T-helper 1 cell treated with Interleukin-12 subunit alpha and Interleukin-12 subunit beta and Interleukin-4 antibody, amounts not matched to agents 30 ng/mL and 1 ng/mL, for 36 hours (primary cell): Measurements from ENCODE around the gene AQP7. TPM values are rescaled to one million over a fixed set of nuclear protein-coding genes. Genes with fewer than 3 reads are reported as not detected.
"Not testable (repeated sequence)": the region's sequence is repeated elsewhere in the genome, so short reads cannot be mapped to it uniquely, and the experiment has no call there.

ENCODE experiments used
- intact Hi-C: fragments of 100-400 bp; cut with micrococcal nuclease; formaldehyde crosslinking; loops from one replicate; pipeline ENCODE4 v1.15.1; 2024
- total RNA-seq: library from RNA; stranded (reverse); gene quantifications from 2 replicates; pipeline ENCODE4 v1.2.3, GENCODE V29; 2022

AQP7 gene
- total RNA-seq, 1 donor from 2014 or later = 0.27 TPM

DNA sequence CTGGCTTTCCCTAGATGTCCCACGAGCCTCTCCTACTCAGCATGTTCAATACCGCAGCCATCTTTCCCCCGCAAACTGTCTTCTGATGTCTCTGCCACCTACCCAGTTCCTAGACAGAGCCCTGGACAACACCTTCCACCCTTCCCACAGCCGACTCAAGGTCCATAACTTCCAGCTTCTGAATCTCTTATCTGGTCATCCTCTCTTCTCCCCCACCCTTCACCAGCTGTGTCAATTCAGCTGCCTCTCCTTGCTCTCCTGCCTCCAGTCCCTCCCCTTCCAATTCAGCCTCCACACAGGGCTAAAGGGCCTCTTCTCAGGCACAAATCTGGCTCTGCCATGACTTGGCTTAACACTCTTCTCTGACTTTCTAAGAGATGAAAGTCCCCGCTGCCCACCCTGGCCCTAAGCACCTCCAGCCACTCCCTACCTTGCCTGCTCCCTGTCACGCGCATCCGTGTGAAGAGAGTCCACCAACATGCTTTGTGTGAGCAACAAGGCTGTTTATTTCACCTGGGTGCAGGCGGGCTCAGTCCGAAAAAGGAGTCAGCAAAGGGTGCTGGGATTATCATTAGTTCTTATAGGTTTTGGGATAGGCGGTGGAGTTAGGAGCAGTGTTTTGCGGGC, 25.2 kb downstream of the AQP7 start:
- intact Hi-C loops = loop anchor here (5.0 kb wide), 2 partner anchors 140 to 345 kb away; no protein-coding TSS in a partner anchor

DNA sequence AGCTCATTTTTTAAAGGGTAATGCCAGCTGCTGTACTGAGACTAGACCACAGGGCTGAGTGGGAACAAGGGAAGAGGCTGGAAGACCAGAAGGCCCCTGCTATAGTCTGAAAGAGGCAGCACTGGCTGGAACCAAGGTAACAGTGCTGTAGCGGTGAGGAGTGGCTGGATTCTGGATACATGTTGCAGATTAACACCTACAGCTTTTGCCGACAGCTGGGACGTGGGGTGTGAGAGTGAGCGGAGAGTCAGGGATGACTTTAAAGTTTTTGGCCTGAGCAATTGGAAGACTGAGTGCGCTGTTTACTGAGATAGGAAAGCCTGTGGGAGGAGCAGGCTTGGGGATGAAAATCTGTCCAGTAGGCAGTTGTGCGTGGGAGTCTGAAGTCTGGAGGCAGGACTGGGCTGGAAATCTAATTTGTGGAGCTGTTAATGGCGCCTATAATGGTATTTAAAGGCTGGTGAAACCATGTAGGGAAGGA, 26.5 kb downstream of the AQP7 start:
- intact Hi-C loops = loop anchor here (1.0 to 5.0 kb wide), 9 partner anchors 39 to 346 kb away; partner anchors contain the start of gene NOL6

DNA sequence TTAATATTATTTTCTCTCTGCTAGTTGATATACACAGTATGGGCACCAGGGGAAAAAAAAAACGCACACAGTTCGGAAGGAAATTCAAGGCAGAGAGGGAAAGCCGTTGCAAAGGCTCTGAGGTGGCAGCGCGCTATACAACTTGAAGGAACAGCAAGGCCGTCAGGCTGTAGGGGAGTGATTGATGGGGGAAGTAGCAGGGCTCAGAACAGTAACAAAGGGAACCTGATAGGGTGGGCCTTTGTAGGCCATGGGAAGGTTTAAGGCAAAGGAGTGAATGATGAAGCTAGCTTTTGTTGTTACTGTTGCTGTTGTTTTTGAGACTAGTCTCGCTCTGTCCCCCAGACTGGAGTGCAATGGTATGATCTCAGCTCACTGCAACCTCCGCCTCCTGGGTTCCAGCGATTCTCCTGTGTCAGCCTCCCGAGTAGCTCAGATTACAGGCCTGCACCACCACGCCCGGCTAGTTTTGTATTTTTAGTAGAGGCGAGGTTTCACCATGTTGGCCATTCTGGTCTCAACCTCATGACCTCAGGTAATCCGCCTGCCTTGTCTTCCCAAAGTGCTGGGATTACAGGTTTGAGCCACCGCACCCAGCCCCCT, 27.0 kb downstream of the AQP7 start:
- intact Hi-C loops = loop anchor here (1.0 to 5.0 kb wide), 9 partner anchors 40 to 347 kb away; partner anchors contain the start of gene NOL6

DNA sequence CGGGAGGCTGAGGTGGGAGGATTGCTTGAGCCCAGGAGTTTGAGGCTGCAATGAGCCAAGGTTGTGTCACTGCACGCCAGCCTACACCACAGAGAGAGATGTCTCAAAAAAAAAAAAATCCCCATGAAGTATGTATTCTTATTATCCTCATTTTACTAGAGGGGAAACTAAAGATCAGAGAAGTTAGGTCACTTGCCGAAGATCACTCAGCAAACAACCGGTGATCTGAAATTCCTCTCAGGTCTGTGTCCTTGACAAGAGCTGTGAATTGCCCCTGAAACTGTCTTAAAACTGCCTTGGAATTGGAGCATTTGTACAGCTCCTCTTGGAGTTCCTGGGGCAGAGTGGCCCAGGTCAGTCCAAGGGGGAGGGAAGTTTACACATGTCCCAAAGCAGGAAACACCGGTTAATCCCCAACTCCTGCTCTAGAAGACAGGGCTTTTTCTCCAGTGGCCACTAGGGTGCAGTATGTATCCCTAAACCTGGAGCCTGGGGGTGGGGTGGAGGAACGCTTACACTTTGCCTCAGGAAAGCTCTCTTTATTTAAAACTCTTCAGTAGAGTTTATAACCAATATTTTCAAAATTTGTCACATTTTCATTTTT, 27.6 kb downstream of the AQP7 start:
- intact Hi-C loops = loop anchor here (1.0 to 5.0 kb wide), 9 partner anchors 41 to 348 kb away; partner anchors contain the start of gene NOL6

DNA sequence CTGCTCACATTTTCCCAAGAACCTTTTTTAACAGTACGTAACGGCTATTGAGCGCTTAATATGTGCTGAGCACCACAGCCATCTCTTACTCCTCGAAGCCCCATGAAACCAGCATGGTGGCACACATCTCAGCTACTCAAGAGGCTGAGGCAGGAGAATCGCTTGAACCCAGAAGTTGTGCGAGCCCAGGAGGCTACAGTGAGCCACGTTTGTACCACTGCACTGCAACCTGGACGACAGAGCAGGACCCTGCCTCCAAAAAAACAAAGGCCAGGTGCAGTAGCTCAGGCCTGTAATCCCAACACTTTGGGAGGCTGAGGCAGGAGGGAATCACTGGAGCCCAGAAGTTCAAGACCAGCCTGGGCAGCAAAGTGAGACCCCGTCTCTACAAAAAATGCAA, 28.2 kb downstream of the AQP7 start:
- intact Hi-C loops = loop anchor here (2.0 kb wide), 1 partner anchor 251 kb away; no protein-coding TSS in a partner anchor

DNA sequence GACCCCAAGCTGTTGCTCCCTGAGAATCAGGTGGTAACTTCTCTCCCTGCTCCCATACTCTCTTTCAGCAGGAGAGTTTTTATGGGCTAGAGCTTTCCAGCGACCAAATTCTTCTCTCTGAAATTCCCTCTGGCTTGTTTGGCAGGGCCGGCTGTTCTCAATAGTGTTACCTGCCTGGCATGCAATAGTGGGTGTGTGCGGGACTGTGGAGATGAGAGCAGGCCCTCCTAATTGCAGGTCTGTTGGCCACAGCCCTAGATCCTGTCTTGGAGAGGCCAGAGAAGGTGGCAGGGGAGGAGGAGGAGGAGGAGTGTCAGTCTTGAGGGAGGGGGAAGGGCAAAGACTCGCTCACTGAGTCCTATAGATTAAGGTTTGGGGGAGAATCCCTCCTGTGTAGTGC, 29.5 kb downstream of the AQP7 start:
- intact Hi-C loops = no loop called here

DNA sequence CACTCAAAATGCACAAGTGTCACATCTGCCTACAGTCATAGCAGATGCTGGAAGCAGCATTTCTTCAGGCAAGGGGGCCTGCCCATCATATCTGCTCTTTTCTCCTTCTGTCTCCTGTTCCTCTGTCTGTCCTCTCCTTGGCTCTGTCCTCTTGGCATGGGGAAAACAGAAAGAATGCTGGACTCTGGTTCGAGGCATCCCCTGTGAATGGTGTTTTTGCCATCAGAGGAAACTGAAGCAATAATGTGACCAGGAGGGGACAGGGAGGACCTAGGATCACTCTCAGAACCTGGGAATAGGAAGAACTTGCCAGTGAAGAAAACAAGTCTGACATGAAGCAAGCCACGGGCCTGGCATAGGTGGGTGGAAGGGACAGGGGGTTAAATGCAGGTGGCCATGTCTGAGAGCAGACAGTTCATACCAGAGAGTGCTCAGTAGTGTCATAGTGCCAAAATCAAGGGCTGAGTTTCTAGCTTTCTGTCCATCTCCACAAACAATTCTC, 35.3 kb downstream of the AQP7 start:
- intact Hi-C loops = no loop called here

DNA sequence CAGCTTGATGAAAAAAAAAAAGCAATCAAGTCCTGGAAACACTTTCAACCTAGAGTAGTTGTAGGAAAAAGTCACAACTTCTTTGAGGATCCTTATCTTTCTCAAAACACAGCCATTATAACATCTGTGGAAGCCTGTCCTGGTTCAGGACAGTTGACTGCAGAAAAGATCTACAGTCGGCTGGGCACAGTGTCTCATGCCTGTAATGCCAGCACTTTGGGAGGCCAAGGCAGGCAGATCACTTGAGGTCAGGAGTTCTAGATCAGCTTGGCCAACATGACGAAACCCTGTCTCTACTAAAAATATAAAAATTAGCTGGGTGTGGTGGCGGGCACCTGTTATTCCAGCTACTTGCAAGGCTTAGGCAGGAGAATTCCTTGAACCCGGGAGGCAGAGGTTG, 37.6 kb downstream of the AQP7 start:
- intact Hi-C loops = not testable (repeated sequence)

DNA sequence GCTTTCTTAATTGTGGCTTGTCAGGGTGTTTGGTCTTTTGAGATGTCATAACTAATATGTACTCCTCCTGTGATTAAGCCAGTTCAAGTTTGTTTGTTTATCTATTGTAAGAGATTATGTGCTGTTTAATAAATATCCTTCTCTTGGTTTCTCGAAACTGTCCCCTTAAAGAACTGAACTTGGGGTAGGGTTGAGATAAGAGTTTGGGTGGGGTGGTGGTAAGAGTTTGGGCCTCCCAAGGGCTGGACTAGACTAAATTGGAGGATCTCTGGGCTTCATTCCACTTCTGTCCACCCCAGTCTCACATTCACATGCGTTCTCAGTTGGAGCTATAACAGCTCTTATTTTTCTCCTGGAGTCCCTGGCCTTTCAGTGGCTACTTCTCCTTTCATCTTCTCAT, 38.2 kb downstream of the AQP7 start:
- intact Hi-C loops = no loop called here

DNA sequence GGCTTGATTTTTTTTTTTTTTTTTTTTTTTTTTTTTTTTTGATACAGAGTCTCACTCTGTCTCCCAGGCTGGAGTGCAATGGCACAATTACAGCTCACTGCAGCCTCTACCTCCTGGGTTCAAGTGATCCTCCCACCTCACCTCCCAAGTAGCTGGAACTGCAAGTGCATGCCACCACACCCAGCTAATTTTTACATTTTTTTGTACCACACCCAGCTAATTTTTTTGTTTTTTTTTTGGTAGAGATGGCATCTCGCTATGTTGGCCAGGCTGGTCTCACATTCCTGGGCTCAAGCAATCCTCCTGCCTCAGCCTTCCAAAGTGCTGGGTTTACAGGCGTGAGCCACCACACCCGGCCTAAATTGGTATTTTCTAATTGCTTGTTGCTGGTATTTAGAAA, 43.7 kb downstream of the AQP7 start:
- intact Hi-C loops = not testable (repeated sequence)

DNA sequence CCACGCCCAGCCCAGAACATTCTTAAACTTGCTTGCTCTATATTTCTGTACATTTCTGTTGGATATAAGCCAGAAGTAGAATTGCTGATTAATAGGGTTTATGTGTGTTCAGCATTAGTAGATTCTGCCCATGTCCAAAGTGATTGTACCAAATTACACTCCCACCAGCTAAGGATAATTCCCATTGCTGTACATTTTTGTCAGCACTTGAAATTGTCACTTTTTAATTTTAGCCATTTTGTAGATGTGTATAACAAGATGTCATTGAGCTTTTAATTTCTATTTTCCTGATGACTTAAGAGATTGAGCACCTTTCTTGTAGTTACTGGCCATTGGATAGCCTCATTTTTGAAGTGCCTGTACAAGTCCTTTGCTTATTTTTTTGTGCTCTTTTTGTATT, 46.4 kb downstream of the AQP7 start:
- intact Hi-C loops = no loop called here

DNA sequence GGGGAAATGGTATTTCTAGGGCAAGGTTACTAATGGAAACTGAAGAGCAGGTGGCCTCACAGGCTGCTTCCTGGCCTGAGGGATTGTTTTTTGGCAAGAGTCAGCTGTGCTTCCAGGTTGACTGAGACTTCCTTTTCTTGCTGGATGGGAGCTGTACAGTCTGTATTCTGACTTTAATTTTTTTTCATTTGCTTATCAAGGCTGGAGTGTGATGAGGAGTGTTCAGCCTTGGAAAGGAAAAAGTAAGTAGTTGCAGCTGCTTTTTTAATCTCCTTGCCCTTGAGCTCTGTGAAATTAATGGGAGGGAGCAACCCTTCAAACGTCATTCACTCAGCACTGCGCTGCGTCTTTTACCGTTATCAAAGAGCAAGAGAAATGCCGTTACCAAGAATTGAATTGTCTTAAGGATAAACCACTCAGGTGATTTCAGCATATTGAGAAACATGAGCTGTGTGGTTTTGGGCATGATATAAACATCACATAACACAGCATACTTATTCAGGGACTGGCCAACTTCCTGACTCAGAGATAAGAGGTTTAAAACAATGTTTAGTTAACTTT, 47.6 kb downstream of the AQP7 start:
- intact Hi-C loops = no loop called here

DNA sequence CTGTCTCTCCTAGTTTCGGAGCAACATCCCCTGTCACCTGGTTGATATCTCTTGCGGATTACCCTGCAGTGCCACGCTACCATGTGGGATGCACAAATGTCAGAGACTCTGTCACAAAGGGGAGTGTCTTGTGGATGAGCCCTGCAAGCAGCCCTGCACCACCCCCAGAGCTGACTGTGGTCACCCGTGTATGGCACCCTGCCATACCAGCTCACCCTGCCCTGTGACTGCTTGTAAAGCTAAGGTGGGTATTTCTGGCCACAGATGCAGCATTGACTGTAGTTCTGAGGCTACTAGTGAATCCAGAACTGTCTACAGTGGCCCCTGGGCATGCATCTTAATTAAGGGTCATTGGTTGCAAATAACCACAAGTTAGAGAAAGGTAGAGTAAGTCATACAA, 50.8 kb downstream of the AQP7 start:
- intact Hi-C loops = no loop called here

DNA sequence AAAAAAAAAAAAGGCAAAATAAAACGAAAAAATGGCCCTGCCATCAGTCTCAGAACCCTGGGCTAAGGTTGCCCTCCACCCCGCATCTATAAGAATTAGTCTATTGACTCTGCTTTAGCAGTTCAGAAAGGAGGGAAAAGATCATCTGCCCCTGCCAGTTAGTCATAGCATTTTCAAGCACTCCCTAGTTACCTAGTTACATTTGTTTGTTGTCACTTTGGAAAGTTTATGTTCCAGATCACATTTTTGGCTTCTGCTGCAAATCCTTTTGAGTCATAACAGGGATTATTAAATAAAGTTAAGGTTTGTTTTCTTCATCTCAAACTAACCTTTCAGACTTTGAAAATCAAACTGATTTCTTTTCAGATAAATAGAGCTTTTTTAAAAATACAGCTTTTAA, 52.1 kb downstream of the AQP7 start:
- intact Hi-C loops = no loop called here

DNA sequence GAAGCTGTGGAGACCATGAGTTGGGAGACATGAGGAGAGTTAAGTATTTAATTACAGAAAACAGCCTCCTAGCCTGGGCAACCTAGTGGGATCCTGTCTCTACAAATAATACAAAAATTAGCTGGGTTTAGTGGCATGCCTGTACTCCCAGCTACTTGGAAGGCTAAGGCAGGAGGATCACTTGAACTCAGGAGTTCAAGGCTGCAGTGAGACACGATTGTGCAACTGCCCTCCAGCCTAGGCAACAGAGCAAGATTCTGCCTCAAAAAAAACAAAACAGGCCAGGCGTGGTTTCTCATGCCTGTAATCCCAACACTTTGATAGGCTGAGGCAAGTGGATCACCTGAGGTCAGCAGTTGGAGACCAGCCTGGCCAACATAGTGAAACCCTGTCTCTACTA, 52.6 kb downstream of the AQP7 start:
- intact Hi-C loops = loop anchor here (5.0 kb wide), 1 partner anchor 37 kb away; no protein-coding TSS in a partner anchor

DNA sequence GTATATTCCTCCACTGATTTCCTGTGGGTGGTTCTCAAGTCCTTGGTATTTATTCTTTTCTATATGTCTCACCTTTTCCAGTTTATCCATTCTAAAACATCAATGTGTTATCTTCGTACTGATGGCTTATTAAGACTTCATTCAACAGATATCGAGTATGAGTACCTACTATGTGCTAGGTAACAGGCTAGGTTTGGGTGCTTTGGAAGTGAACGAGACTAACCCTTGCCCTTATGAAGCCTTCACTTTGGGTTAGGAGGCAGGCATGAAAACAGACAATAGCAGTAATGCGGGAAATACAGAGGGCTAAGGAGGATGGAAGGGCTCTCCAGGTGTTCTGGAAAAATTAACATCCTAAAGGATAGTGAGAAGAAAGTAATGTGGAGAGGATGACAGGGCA, 53.4 kb downstream of the AQP7 start:
- intact Hi-C loops = loop anchor here (5.0 kb wide), 1 partner anchor 37 kb away; no protein-coding TSS in a partner anchor

DNA sequence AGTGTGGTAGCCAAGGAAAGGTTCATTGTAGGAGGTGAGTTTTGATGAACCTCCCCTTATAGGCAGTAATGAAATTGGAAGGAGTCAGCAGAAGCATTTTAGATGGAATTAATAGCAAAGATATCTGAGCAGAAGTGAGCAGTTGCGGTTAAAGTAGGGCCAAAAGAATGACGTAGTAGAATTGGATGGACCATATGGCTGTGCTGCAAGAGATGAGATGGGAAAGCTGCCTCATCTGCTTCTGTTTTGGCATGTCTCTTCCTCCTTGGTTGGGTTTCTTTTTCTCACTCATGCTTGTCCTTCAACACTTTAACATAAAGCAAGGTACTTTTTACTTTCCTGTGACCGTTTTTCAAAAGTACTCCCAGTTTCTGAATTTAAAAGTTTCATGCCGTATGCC, 55.8 kb downstream of the AQP7 start:
- intact Hi-C loops = loop anchor here (5.0 kb wide), 1 partner anchor 34 kb away; no protein-coding TSS in a partner anchor

DNA sequence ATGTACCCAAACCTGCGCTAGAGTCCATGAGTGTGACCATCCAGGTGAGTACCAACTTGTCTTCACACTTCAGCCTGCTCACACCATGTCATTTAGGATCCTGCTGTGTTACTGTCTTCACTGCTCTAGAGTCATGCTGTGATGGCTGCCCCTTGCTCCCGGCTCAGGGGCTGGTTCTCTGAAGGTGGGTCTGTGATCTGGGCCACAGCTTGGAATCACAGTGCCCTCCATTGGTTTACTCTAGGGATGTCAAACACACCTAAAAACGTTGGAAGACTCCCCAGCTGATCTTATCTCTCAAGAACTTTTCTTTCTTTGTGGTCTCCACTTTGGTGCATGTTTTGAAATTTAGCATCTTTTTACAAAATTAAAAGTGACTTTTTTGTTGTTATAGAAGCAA, 58.2 kb downstream of the AQP7 start:
- intact Hi-C loops = no loop called here

DNA sequence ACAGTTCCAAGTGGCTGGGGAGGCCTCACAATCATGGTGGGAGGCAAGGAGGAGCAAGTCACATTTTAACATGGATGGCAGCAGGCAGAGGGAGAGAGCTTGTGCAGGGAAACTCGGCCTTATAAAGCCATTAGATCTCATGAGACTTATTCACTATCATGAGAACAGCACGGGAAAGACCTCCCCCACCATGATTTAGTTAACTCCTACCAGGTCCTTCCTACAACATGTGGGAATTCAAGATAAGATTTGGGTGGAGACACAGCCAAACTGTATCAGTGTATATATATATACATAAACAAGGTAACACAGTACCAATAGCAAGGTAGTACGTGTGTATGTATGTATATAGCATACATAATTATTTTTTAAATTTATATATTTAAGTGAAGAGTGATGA, 61.2 kb downstream of the AQP7 start:
- intact Hi-C loops = no loop called here

DNA sequence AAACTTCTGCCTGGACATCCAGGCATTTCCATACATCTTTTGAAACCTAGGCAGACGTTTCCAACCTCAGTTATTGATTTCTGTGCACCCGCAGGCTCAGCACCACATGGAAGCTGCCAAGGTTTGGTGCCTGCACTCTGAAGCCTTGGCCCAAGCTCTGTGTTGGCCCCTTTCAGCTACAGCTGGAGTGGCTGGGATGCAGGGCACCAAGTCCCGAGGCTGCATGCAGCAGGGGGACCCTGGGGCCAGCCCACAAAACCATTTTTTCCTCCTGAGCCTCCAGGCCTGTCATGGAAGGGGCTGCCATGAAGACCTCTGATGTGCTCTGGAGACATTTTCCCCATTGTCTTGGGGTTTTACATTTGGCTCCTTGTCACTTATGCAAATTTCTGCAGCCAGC, 62.2 kb downstream of the AQP7 start:
- intact Hi-C loops = no loop called here
